ENCODE data around the gene PLXDC2.

GRCh38 chr10:20175719-20176118 lies 359.5 kb downstream of the PLXDC2 start:
- TF ChIP-seq CTCF (IDR thresholded peaks at IDR 0.05) (no peak), EP300 (IDR thresholded peaks at IDR 0.05) (no peak), POLR2A (IDR thresholded peaks at IDR 0.05) (no peak)
